Liver (tissue), 9 donors: ENCODE measurements around the gene NKRF. TPM values are rescaled to one million over a fixed set of nuclear protein-coding genes. Genes with fewer than 3 reads are reported as not detected.

Experiments
- DNase-seq: peaks from one replicate; pipeline ENCODE4 v3.0.0-alpha.2; 2017; ENCODE audit warnings: low spot score
- H3K27ac ChIP-seq, 2 donors: one replicate each; pipeline ENCODE4 v1.7.0; 2013; ENCODE audit warnings: inconsistent platforms in 2 of 2, low read length in 2 of 2, control low read depth in 1 of 2, low read depth in 1 of 2, mild to moderate bottlenecking in 1 of 2
- H3K27me3 ChIP-seq, 4 donors: one replicate each; pipeline versions ENCODE4 v1.6.1 to v1.7.0; 2013; ENCODE audit warnings: low read length in 3 of 4, inconsistent platforms in 1 of 4, mild to moderate bottlenecking in 1 of 4, moderate library complexity in 1 of 4; ENCODE audit not compliant: control insufficient read depth in 4 of 4, insufficient read depth in 4 of 4
- H3K36me3 ChIP-seq, 4 donors: one replicate each; pipeline versions ENCODE4 v1.6.1 to v1.7.0; 2013; ENCODE audit warnings: low read length in 3 of 4, mild to moderate bottlenecking in 3 of 4, low read depth in 1 of 4, moderate library complexity in 1 of 4; ENCODE audit not compliant: control insufficient read depth in 4 of 4, insufficient read depth in 3 of 4
- H3K4me1 ChIP-seq, 4 donors: one replicate each; pipeline versions ENCODE4 v1.6.1 to v1.7.0; 2013; ENCODE audit warnings: low read length in 3 of 4, mild to moderate bottlenecking in 3 of 4, moderate library complexity in 1 of 4; ENCODE audit not compliant: control insufficient read depth in 4 of 4, insufficient read depth in 4 of 4
- H3K4me3 ChIP-seq, 3 donors: one replicate each; pipeline versions ENCODE4 v1.6.1 to v1.7.0; 2013; ENCODE audit warnings: low read length in 3 of 3, control low read depth in 1 of 3, low read depth in 1 of 3, mild to moderate bottlenecking in 1 of 3
- H3K9ac ChIP-seq, 2 donors: one replicate each; pipeline ENCODE4 v1.7.0; 2013; ENCODE audit warnings: low read length in 2 of 2, mild to moderate bottlenecking in 2 of 2, moderate library complexity in 2 of 2, control low read depth in 1 of 2, low read depth in 1 of 2
- H3K9me3 ChIP-seq, 4 donors: one replicate each; pipeline versions ENCODE4 v1.6.1 to v1.7.0; 2013; ENCODE audit warnings: low read length in 3 of 4; ENCODE audit not compliant: control insufficient read depth in 4 of 4
- EGR1 ChIP-seq, 2 donors: IDR thresholded peaks; 2 replicates each; pipeline ENCODE4 v1.6.1; 2016 to 2018; ENCODE audit warnings: antibody characterized with exemption in 2 of 2, low read depth in 2 of 2
- FOXA1 ChIP-seq: IDR thresholded peaks from 2 replicates; pipeline ENCODE4 v1.6.1; 2016; ENCODE audit warnings: antibody characterized with exemption
- FOXA2 ChIP-seq: IDR thresholded peaks from 2 replicates; pipeline ENCODE4 v1.6.1; 2016; ENCODE audit warnings: antibody characterized with exemption
- GABPA ChIP-seq, 2 donors: IDR thresholded peaks in 1 of 2; conservative IDR thresholded peaks in 1 of 2; 2 replicates each; pipeline ENCODE4 v1.6.1; 2016; ENCODE audit warnings: antibody characterized with exemption in 2 of 2, mild to moderate bottlenecking in 1 of 2, moderate library complexity in 1 of 2
- HNF4A ChIP-seq, 2 donors: conservative IDR thresholded peaks; 2 replicates each; pipeline ENCODE4 v1.6.1; 2016; ENCODE audit warnings: antibody characterized with exemption in 2 of 2, mild to moderate bottlenecking in 2 of 2
- HNF4G ChIP-seq: IDR thresholded peaks from 2 replicates; pipeline ENCODE4 v1.6.1; 2016; ENCODE audit warnings: antibody characterized with exemption
- JUND ChIP-seq, 2 donors: IDR thresholded peaks; 2 replicates each; pipeline ENCODE4 v1.6.1; 2016; ENCODE audit warnings: antibody characterized with exemption in 2 of 2
- NR2F2 ChIP-seq: IDR thresholded peaks from 2 replicates; pipeline ENCODE4 v1.6.1; 2016; ENCODE audit warnings: antibody characterized with exemption
- RAD21 ChIP-seq, 2 donors: IDR thresholded peaks; 2 replicates each; pipeline ENCODE4 v1.6.1; 2016; ENCODE audit warnings: antibody characterized with exemption in 2 of 2, mild to moderate bottlenecking in 2 of 2
- RXRA ChIP-seq, 2 donors: IDR thresholded peaks; 2 replicates each; pipeline ENCODE4 v1.6.1; 2017 to 2018; ENCODE audit warnings: antibody characterized with exemption in 2 of 2, mild to moderate bottlenecking in 1 of 2
- SP1 ChIP-seq: IDR thresholded peaks from 2 replicates; pipeline ENCODE4 v1.6.1; 2018; ENCODE audit warnings: antibody characterized with exemption, mild to moderate bottlenecking
- TAF1 ChIP-seq: conservative IDR thresholded peaks from 2 replicates; pipeline ENCODE4 v1.6.1; 2016; ENCODE audit warnings: antibody characterized with exemption, mild to moderate bottlenecking
- YY1 ChIP-seq: IDR thresholded peaks from 2 replicates; pipeline ENCODE4 v1.6.1; 2016; ENCODE audit warnings: antibody characterized with exemption, mild to moderate bottlenecking
- WGBS: extraction: QIAGEN DNeasy Blood & Tissue Kit; methylation state at CpG from one replicate; pipeline ENCODE4 v1.1.7; 2013; 5-methylcytosine and 5-hydroxymethylcytosine counted together
- polyA plus RNA-seq, 2 donors: library from polyadenylated mRNA; stranded (reverse) in 1 of 2; unstranded in 1 of 2; fragments of 200-250 nt in 1 of 2; fragments of >200 nt in 1 of 2; fragmentation: Nextera tagmentation in 1 of 2; extraction: Ambion mirVana in 1 of 2; gene quantifications; one replicate each; pipeline versions ENCODE4 v1.2.1 to v1.2.3, GENCODE V29; 2013 to 2015
- total RNA-seq, 2 donors: library from RNA; depleted of rRNA; stranded (reverse); fragments of >200 nt; gene quantifications; one replicate each; pipeline ENCODE4 v1.2.3, GENCODE V29; 2014
- TF ChIP-seq, protein P1 (sequence below): IDR thresholded peaks from 2 replicates; pipeline ENCODE4 v1.6.1; 2016; ENCODE audit warnings: antibody characterized with exemption
- TF ChIP-seq, protein P2 (sequence below): IDR thresholded peaks from 2 replicates; pipeline ENCODE4 v1.6.1; 2016; ENCODE audit warnings: antibody characterized with exemption, mild to moderate bottlenecking
- TF ChIP-seq, protein P3 (sequence below): IDR thresholded peaks from 2 replicates; pipeline ENCODE4 v1.6.1; 2016; ENCODE audit warnings: antibody characterized with exemption
- TF ChIP-seq, protein P4 (sequence below): IDR thresholded peaks from 2 replicates; pipeline ENCODE4 v1.6.1; 2016; ENCODE audit warnings: antibody characterized with exemption
- TF ChIP-seq, protein P5 (sequence below): fragments of 150-350 bp; IDR thresholded peaks from 2 replicates; pipeline ENCODE4 v1.5.1; 2017; ENCODE audit warnings: improper control_type of control experiment, low read depth, low read length; ENCODE audit not compliant: missing input control
- donor health status: healthy.
- donor health status: healthy.
- donor health status: healthy.
- donor health status: healthy.
- donor health status: healthy.

Gene NKRF
- total and polyA plus RNA-seq, 4 donors, result 1.3 to 3.4 (median 3.0) TPM

DNA sequence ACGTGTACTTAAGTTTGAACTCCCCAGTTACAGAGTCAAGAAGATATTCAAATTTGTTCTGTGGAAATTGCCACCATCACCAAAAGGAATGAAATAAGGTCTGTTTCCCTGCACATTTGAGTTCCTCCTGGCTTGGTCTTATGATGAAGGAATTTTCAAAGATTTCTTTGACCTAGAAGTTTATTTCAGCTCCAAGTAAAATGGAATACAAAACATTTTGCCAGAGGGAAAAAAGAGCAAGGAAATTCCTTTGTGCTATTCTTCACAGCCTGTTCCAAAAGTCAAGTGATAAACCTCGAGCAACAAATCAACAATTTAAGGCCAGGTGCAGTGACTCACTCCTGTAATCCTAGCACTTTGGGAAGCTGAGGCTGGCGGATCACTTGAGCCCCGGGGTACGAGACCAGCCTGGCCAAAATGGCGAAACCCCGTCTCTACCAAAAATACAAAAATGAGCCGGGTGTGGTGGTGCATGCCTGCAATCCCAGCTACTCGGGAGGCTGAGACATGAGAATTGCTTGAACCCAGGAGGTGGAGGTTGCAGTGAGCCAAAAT lies 3.4 kb downstream of the NKRF start:
- 92% methylated on average over 9 of the region's 9 CpGs for WGBS
- DNase-seq, result no peak
- H3K27ac ChIP-seq, result no peak overlapping the region
- no peaks in the 10 kb centered on the region for H3K36me3 ChIP-seq
- H3K27me3 ChIP-seq, result no peaks in the 10 kb centered on the region
- H3K9ac ChIP-seq, result no peak overlapping the region
- H3K4me1 ChIP-seq, result peaks cover 0 to 13% (median 6%) of the 10 kb centered on the region in 4 donors
- no peak for TF ChIP-seq TAF1
- TF ChIP-seq FOXA2, result no peak
- TF ChIP-seq FOXA1, result no peak
- TF ChIP-seq, protein P1, sequence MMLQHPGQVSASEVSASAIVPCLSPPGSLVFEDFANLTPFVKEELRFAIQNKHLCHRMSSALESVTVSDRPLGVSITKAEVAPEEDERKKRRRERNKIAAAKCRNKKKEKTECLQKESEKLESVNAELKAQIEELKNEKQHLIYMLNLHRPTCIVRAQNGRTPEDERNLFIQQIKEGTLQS, result no peak
- TF ChIP-seq GABPA (IDR thresholded peaks at IDR 0.05 in 1 of 2, conservative IDR thresholded peaks at IDR 0.05 in 1 of 2), result no peak
- TF ChIP-seq JUND (IDR thresholded peaks at IDR 0.05), result no peak
- TF ChIP-seq SP1, result no peak
- TF ChIP-seq, protein P2, sequence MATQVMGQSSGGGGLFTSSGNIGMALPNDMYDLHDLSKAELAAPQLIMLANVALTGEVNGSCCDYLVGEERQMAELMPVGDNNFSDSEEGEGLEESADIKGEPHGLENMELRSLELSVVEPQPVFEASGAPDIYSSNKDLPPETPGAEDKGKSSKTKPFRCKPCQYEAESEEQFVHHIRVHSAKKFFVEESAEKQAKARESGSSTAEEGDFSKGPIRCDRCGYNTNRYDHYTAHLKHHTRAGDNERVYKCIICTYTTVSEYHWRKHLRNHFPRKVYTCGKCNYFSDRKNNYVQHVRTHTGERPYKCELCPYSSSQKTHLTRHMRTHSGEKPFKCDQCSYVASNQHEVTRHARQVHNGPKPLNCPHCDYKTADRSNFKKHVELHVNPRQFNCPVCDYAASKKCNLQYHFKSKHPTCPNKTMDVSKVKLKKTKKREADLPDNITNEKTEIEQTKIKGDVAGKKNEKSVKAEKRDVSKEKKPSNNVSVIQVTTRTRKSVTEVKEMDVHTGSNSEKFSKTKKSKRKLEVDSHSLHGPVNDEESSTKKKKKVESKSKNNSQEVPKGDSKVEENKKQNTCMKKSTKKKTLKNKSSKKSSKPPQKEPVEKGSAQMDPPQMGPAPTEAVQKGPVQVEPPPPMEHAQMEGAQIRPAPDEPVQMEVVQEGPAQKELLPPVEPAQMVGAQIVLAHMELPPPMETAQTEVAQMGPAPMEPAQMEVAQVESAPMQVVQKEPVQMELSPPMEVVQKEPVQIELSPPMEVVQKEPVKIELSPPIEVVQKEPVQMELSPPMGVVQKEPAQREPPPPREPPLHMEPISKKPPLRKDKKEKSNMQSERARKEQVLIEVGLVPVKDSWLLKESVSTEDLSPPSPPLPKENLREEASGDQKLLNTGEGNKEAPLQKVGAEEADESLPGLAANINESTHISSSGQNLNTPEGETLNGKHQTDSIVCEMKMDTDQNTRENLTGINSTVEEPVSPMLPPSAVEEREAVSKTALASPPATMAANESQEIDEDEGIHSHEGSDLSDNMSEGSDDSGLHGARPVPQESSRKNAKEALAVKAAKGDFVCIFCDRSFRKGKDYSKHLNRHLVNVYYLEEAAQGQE, result no peak
- TF ChIP-seq EGR1 (IDR thresholded peaks at IDR 0.05; ENCODE audit: low read depth in 2 of 2), result no peak
- H3K9me3 ChIP-seq, result no peaks in the 10 kb centered on the region
- H3K4me3 ChIP-seq, result no peak overlapping the region

DNA sequence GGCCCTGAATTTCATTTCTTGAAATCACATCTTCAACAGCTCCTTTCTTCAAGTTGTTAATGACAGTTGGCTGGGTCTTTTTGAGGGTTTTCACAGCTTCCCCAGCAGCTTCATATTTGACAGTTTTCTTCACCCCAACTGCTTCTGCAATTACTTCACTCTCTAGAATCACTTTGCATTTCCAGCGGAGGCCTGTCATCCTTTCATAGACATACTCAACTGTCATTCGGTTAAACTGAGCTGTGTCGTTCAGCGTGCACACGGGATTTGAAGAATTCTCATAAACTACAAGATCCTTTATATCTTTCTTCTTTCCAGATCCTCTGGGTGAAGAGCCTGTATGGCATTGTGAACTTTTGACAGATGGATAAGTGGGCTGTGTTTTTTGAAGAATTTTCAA lies 16.4 kb downstream of the NKRF start:
- no peak overlapping the region for H3K4me3 ChIP-seq
- peaks cover 0 to 17% (median 5%) of the 10 kb centered on the region in 4 donors for H3K36me3 ChIP-seq
- whole genome bisulfite sequencing, result 98% methylated on average over 5 of the region's 5 CpGs
- TF ChIP-seq YY1 (no peak), HNF4G (no peak), FOXA2 (no peak), JUND (IDR thresholded peaks at IDR 0.05) (no peak), FOXA1 (no peak), EGR1 (IDR thresholded peaks at IDR 0.05; ENCODE audit: low read depth in 2 of 2) (no peak), NR2F2 (no peak), RAD21 (IDR thresholded peaks at IDR 0.05) (no peak), SP1 (no peak), RXRA (IDR thresholded peaks at IDR 0.05) (no peak), GABPA (IDR thresholded peaks at IDR 0.05 in 1 of 2, conservative IDR thresholded peaks at IDR 0.05 in 1 of 2) (no peak), TAF1 (no peak), HNF4A (conservative IDR thresholded peaks at IDR 0.05) (no peak)
- TF ChIP-seq, protein P2, result no peak
- TF ChIP-seq, protein P1, result no peak
- TF ChIP-seq, protein P3, sequence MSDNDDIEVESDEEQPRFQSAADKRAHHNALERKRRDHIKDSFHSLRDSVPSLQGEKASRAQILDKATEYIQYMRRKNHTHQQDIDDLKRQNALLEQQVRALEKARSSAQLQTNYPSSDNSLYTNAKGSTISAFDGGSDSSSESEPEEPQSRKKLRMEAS, result no peak
- TF ChIP-seq, protein P4, sequence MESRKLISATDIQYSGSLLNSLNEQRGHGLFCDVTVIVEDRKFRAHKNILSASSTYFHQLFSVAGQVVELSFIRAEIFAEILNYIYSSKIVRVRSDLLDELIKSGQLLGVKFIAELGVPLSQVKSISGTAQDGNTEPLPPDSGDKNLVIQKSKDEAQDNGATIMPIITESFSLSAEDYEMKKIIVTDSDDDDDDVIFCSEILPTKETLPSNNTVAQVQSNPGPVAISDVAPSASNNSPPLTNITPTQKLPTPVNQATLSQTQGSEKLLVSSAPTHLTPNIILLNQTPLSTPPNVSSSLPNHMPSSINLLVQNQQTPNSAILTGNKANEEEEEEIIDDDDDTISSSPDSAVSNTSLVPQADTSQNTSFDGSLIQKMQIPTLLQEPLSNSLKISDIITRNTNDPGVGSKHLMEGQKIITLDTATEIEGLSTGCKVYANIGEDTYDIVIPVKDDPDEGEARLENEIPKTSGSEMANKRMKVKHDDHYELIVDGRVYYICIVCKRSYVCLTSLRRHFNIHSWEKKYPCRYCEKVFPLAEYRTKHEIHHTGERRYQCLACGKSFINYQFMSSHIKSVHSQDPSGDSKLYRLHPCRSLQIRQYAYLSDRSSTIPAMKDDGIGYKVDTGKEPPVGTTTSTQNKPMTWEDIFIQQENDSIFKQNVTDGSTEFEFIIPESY, result no peak
- TF ChIP-seq, protein P5, sequence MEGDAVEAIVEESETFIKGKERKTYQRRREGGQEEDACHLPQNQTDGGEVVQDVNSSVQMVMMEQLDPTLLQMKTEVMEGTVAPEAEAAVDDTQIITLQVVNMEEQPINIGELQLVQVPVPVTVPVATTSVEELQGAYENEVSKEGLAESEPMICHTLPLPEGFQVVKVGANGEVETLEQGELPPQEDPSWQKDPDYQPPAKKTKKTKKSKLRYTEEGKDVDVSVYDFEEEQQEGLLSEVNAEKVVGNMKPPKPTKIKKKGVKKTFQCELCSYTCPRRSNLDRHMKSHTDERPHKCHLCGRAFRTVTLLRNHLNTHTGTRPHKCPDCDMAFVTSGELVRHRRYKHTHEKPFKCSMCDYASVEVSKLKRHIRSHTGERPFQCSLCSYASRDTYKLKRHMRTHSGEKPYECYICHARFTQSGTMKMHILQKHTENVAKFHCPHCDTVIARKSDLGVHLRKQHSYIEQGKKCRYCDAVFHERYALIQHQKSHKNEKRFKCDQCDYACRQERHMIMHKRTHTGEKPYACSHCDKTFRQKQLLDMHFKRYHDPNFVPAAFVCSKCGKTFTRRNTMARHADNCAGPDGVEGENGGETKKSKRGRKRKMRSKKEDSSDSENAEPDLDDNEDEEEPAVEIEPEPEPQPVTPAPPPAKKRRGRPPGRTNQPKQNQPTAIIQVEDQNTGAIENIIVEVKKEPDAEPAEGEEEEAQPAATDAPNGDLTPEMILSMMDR, result no peak
- H3K9ac ChIP-seq, result no peak overlapping the region
- no peak overlapping the region for H3K27ac ChIP-seq
- no peak for DNase-seq
- no peaks in the 10 kb centered on the region for H3K27me3 ChIP-seq
- H3K9me3 ChIP-seq, result no peaks in the 10 kb centered on the region
- H3K4me1 ChIP-seq, result no peaks in the 10 kb centered on the region
